Endothelial cell of umbilical vein (primary cell): ENCODE measurements around the gene CRTC1. TPM values are rescaled to one million over a fixed set of nuclear protein-coding genes. Genes with fewer than 3 reads are reported as not detected.

ENCODE experiments used
- BruUV-seq: library from RNA; stranded (reverse); fragments of 400-500 nt; replicated peaks from 2 replicates; lab custom pipeline; 2021; lab: Mats Ljungman, UMichigan
- CTCF ChIA-PET: fragments of 300-600, 350-600 bp; sonication (Branson Sonifier 250); formaldehyde crosslinking; loops from one replicate; lab custom pipeline; 2021; ENCODE audit warnings: antibody characterized with exemption, inconsistent platforms; lab: Charles Lee
- POLR2A ChIA-PET: fragments of 300-600, 350-600 bp; sonication (Branson Sonifier 250); formaldehyde crosslinking; loops from one replicate; lab custom pipeline; 2021; ENCODE audit warnings: antibody characterized with exemption, inconsistent platforms; lab: Charles Lee
- DNase-seq: peaks from one replicate; pipeline ENCODE4 v3.0.0-alpha.2; 2011; ENCODE audit warnings: low read depth, low spot score
- FAIRE-seq: peaks from 2 replicates; lab custom pipeline; 2011; peaks lifted over from hg19 to GRCh38; lab: Jason Lieb, UNC
- H2AFZ ChIP-seq: 2 replicates; pipeline ENCODE4 v1.6.0; 2012; ENCODE audit warnings: low read depth, low read length, control low read depth, inconsistent platforms
- H3K27ac ChIP-seq: 2 replicates; pipeline ENCODE4 v1.5.1; 2011; ENCODE audit warnings: low read depth, mild to moderate bottlenecking, control low read depth, low read length, moderate library complexity; ENCODE audit not compliant: insufficient read depth
- H3K27me3 ChIP-seq, 2 experiments: 2 replicates each; pipeline versions ENCODE4 v1.6.0 to v1.6.1; 2011; ENCODE audit warnings: low read length in 2 of 2, mixed read lengths in 1 of 2; ENCODE audit not compliant: control insufficient read depth in 2 of 2, insufficient read depth in 2 of 2
- H3K36me3 ChIP-seq, 2 experiments: 2 replicates in 1 of 2; 3 replicates in 1 of 2; pipeline ENCODE4 v1.5.1; 2011; ENCODE audit warnings: low read length in 2 of 2, mild to moderate bottlenecking in 1 of 2, moderate library complexity in 1 of 2; ENCODE audit not compliant: control insufficient read depth in 2 of 2, insufficient read depth in 2 of 2; ENCODE audit errors: extremely low read depth in 1 of 2
- H3K4me1 ChIP-seq: 3 replicates; pipeline ENCODE4 v1.5.1; 2011; ENCODE audit warnings: mild to moderate bottlenecking, low read length; ENCODE audit not compliant: control insufficient read depth, insufficient read depth; ENCODE audit errors: extremely low read depth
- H3K4me2 ChIP-seq: 2 replicates; pipeline ENCODE4 v1.6.1; 2011; ENCODE audit warnings: low read length, control low read depth, mixed read lengths; ENCODE audit not compliant: insufficient read depth
- H3K4me3 ChIP-seq, 3 experiments: fragments of 200-600 bp in 1 of 3; sonication (generic), shearing (Covaris generic) in 1 of 3; replicated peaks in 1 of 3; 2 replicates each; pipeline ENCODE4 v1.5.1; 2011 to 2016; ENCODE audit warnings: control low read depth in 3 of 3, low read length in 3 of 3, mild to moderate bottlenecking in 2 of 3, inconsistent platforms in 1 of 3, low read depth in 1 of 3, moderate library complexity in 1 of 3; ENCODE audit not compliant: insufficient read depth in 1 of 3
- H3K79me2 ChIP-seq: 2 replicates; pipeline ENCODE4 v1.6.0; 2012; ENCODE audit warnings: low read length, inconsistent platforms; ENCODE audit not compliant: control insufficient read depth, insufficient read depth
- H3K9ac ChIP-seq: replicated peaks from 2 replicates; pipeline ENCODE3; 2011; ENCODE audit warnings: low read length, control low read depth; ENCODE audit not compliant: insufficient read depth; ENCODE audit errors: extremely low read depth
- H3K9me1 ChIP-seq: replicated peaks from 3 replicates; pipeline ENCODE4 v1.6.0; 2011; ENCODE audit warnings: mild to moderate bottlenecking, low read length; ENCODE audit not compliant: control insufficient read depth, insufficient read depth; ENCODE audit errors: extremely low read depth
- H3K9me3 ChIP-seq: replicated peaks from 2 replicates; pipeline ENCODE4 v1.5.1; 2012; ENCODE audit warnings: low read length, inconsistent platforms; ENCODE audit not compliant: control insufficient read depth, insufficient read depth
- H4K20me1 ChIP-seq: replicated peaks from 2 replicates; pipeline ENCODE3; 2011; ENCODE audit warnings: mild to moderate bottlenecking, low read length; ENCODE audit not compliant: control insufficient read depth, insufficient read depth; ENCODE audit errors: extremely low read depth
- EZH2 ChIP-seq: IDR thresholded peaks from 2 replicates; pipeline ENCODE4 v1.6.1; 2012; ENCODE audit warnings: borderline replicate concordance, low read depth, mild to moderate bottlenecking, moderate library complexity, low read length, inconsistent platforms; ENCODE audit not compliant: severe bottlenecking
- FOS ChIP-seq: IDR thresholded peaks from 2 replicates; pipeline ENCODE4 v1.6.1; 2011; ENCODE audit warnings: mild to moderate bottlenecking, low read length, moderate library complexity, borderline replicate concordance; ENCODE audit not compliant: insufficient read depth
- GATA2 ChIP-seq: IDR thresholded peaks from 2 replicates; pipeline ENCODE4 v1.7.0; 2011; ENCODE audit warnings: low read depth, mild to moderate bottlenecking, moderate library complexity, mixed read lengths, low read length; ENCODE audit not compliant: insufficient read length, insufficient read depth
- JUN ChIP-seq: IDR thresholded peaks from 2 replicates; pipeline ENCODE4 v1.6.1; 2011; ENCODE audit warnings: borderline replicate concordance, low read depth; ENCODE audit not compliant: insufficient read length, insufficient read depth
- MAX ChIP-seq: IDR thresholded peaks from 2 replicates; pipeline ENCODE4 v1.6.1; 2011; ENCODE audit not compliant: insufficient read depth, insufficient read length
- POLR2A ChIP-seq: IDR thresholded peaks from 2 replicates; pipeline ENCODE4 v1.6.1; 2012; ENCODE audit warnings: low read depth, mild to moderate bottlenecking, control low read depth, low read length
- POLR2AphosphoS5 ChIP-seq: IDR thresholded peaks from 2 replicates; pipeline ENCODE4 v1.6.1; 2012; ENCODE audit warnings: low read depth, mild to moderate bottlenecking, control low read depth, low read length, moderate library complexity; ENCODE audit not compliant: insufficient read depth
- dilution Hi-C: fragments of 300-500 bp; cut with MboI; formaldehyde crosslinking; loops from one replicate; pipeline ENCODE4 v1.15.0; 2019; ENCODE audit warnings: low sequenced_read_pairs; ENCODE audit not compliant: extremely low pct_ligation_motif_present
- intact Hi-C: fragments of 100-400 bp; cut with micrococcal nuclease; formaldehyde crosslinking; loops from one replicate; pipeline ENCODE4 v1.10.0; 2022
- polyA plus RNA-seq, 4 experiments: library from polyadenylated mRNA; depleted of rRNA in 3 of 4; stranded (reverse) in 3 of 4; unstranded in 1 of 4; fragments of >200 nt; gene quantifications; 2 replicates each; pipeline versions ENCODE4 v1.2.1 to v1.2.3, GENCODE V29; 2011 to 2012; ENCODE audit warnings: missing spikeins in 1 of 4
- total RNA-seq: library from RNA; stranded (reverse); gene quantifications from 2 replicates; pipeline ENCODE4 v1.2.3, GENCODE V29; 2021
- TF ChIP-seq, protein P1 (sequence below), 2 donors: IDR thresholded peaks; 1 replicate in 1 of 2; 2 replicates in 1 of 2; pipeline ENCODE4 v1.5.1; 2011; ENCODE audit warnings: low read length in 2 of 2, mild to moderate bottlenecking in 2 of 2, moderate library complexity in 2 of 2, control low read depth in 1 of 2, inconsistent platforms in 1 of 2, low read depth in 1 of 2; ENCODE audit not compliant: insufficient read depth in 1 of 2; ENCODE audit errors: extremely low read depth in 1 of 2

CRTC1 gene
- total and polyA plus RNA-seq, 2 donors (not counting 3 experiments of a cell fraction or from before 2014, with no cell fraction given) = 4.2 to 11.4 TPM

GRCh38 chr19:18774782-18775444 is 91.4 kb downstream of the CRTC1 start:
- no peaks in the 10 kb centered on the region for H4K20me1 ChIP-seq
- H3K4me1 ChIP-seq = no peaks in the 10 kb centered on the region
- H2AFZ ChIP-seq = no peak overlapping the region
- H3K27ac ChIP-seq = no peak overlapping the region
- POLR2A ChIA-PET = no interaction called here
- intact Hi-C loops = loop anchor here (5.0 kb wide), 1 partner anchor 72 kb away; no protein-coding TSS in a partner anchor
- TF ChIP-seq POLR2AphosphoS5 = no peak
- no peak for TF ChIP-seq FOS
- TF ChIP-seq GATA2 = no peak
- no peak for TF ChIP-seq JUN
- TF ChIP-seq POLR2A = no peak
- no peak for TF ChIP-seq EZH2
- TF ChIP-seq MAX = no peak
- TF ChIP-seq, protein P1, sequence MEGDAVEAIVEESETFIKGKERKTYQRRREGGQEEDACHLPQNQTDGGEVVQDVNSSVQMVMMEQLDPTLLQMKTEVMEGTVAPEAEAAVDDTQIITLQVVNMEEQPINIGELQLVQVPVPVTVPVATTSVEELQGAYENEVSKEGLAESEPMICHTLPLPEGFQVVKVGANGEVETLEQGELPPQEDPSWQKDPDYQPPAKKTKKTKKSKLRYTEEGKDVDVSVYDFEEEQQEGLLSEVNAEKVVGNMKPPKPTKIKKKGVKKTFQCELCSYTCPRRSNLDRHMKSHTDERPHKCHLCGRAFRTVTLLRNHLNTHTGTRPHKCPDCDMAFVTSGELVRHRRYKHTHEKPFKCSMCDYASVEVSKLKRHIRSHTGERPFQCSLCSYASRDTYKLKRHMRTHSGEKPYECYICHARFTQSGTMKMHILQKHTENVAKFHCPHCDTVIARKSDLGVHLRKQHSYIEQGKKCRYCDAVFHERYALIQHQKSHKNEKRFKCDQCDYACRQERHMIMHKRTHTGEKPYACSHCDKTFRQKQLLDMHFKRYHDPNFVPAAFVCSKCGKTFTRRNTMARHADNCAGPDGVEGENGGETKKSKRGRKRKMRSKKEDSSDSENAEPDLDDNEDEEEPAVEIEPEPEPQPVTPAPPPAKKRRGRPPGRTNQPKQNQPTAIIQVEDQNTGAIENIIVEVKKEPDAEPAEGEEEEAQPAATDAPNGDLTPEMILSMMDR (IDR thresholded peaks at IDR 0.05; ENCODE audit: extremely low read depth in 1 of 2, insufficient read depth in 1 of 2, low read depth in 1 of 2, low read length in 2 of 2) = no peak
- H3K9me1 ChIP-seq = no peaks in the 10 kb centered on the region
- H3K79me2 ChIP-seq = no peaks in the 10 kb centered on the region
- no peaks in the 10 kb centered on the region for H3K9me3 ChIP-seq
- FAIRE-seq (no peak), DNase-seq (no peak)
- peaks cover 3 to 10% of the 10 kb centered on the region in 2 experiments for H3K27me3 ChIP-seq
- CTCF ChIA-PET = interaction anchor here (1.8 kb wide), 1 partner anchor 72 kb away, joined by 5 read pairs; no protein-coding TSS in a partner anchor
- no TSS peak for BruUV-seq
- H3K36me3 ChIP-seq = no peaks in the 10 kb centered on the region
- H3K4me3 ChIP-seq = no peak overlapping the region
- dilution Hi-C loops = no loop called here
- no peak overlapping the region for H3K9ac ChIP-seq
- H3K4me2 ChIP-seq = no peak overlapping the region
